GM19099 (cell line): Measurements from ENCODE around the gene KRTAP4-3.
"Not testable (repeated sequence)": the region's sequence is repeated elsewhere in the genome, so short reads cannot be mapped to it uniquely, and the experiment has no call there.

ENCODE experiments used
- POLR2A ChIP-seq: IDR thresholded peaks from 3 replicates; pipeline ENCODE4 v1.6.1; 2011; ENCODE audit warnings: low read depth; ENCODE audit not compliant: insufficient read length; ENCODE audit errors: extremely low read depth

KRTAP4-3 gene

DNA sequence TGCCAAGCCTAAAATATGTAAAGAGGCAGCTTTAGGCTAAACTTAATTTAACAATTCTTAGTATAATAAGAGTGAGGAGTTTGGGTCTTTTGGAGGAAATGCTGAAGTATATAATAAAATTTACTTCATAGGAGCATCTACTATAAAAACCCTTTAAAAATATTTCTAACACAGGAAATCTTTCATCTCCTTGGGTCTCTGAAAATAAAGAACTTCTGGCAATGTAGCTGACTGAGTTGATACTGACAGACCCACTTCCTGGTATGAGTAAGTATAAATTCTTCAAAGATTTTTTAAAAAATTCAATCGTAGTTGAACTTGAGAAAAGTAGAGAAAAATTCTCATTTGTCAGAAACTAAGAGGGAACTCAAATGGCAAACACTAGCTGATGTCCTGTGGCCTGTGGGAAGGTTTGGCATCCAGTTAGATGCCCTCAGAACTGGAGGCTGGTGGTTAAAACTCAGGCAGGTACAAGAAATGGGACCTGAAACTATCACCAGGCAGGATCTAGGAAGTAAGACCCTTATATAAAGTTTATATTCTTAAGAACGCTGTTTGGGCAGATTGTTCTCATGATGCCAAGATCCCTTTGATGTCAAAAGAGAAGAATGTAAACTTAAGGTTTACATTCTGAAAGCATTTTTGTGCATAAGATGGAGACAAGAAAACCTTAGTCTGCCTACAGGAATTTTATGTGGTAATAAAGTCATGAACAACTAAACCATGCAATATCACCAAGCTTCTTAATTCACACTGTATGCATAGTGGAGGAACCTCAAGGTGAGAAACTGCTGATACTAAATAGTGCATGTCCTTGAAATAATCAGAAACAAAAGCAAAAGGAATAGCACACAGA lies 33.9 kb downstream of the KRTAP4-3 start:
- TF ChIP-seq POLR2A: no peak

DNA sequence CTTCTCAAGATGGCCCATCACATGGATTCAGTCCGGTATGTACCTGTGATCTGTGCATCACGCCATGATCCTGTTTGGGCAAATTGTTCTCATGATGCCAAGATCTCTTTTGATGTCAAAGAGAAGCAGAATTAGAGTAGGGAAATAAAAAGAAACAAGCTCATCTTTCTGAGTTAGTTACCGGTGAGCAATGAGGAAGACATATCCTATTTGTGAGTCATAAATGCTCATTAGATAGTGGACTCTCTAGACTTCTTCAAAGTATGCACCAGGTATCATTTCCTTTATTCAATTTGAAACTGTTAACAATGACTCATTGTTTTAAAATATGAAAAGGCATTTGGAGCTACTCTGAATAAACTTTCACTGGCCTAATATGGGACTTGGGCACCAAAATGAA lies 36.0 kb downstream of the KRTAP4-3 start:
- TF ChIP-seq POLR2A: no peak

DNA sequence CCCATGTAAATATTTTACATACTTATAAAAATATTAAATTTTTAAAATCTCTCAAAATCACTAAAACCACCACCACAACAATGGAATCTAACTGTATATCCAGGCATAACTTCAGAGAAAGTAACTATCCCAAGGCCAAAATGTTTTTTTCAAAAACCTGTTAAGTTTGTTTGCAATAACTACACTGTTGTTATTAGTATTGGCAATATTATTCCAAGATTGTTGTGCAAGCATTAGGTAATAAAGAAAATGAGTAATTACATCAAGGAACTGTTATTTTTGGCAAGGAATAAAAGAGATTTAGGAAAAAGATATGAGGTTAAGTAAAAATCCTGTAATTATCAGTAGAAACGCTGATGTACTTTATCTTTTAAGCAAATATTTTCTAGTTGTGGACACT lies 40.6 kb downstream of the KRTAP4-3 start:
- no peak for TF ChIP-seq POLR2A

DNA sequence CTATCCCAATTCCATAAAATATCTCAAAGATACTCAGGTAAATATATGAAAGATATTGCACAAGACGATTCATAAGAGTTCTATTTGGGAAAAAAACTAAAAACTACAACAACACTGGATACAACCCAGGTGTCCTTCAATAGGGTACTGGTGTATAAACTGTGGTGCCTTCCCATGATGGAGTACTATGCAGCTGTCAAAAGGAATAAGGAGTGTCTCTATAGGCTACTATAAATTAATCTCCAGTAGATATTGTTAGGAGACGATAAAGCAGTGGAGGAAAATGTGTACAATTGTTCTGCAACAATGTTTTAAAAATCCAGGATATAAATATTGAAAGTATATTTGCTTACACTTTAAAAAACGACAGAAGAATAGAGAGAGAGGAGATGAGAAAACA lies 41.6 kb downstream of the KRTAP4-3 start:
- no peak for TF ChIP-seq POLR2A

DNA sequence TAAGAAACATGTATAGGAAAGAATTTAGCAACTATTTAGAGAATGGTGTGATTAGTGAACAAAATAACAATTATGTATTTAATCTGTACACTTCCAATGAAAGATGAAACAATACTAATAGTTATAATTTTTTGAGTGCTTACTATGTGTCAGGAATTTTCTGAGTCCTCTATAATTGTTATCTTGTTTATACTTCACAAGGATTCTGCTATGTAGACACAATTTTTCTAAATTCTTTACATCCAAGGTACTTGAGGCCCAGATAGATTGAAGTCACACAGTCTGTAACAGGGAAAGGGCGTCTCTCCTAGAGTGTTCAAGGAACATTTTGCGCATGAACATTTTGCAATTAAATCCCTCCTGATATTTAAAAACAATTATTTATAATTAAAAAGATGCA lies 43.0 kb downstream of the KRTAP4-3 start:
- TF ChIP-seq POLR2A: no peak

DNA sequence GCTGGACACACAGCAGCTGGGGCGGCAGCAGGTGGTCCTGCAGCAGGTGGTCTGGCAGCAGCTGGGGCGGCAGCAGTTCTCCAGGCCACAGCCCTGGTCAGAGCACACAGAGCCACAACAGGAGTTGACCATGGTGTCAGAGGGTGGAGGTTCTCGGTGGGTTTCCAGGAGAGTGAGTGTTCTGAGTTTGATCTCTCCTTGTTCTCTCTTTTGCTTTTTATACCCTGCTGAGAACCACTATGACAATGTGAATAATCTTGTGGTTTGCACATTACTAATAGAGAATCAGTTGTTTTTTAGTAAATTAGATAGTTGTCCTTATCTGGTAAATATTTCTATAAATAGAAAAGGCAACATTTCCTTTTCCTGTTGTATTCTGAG lies 44.0 kb downstream of the KRTAP4-3 start, which contains the start of gene KRTAP4-12:
Gene KRTAP4-12, minus strand, starts transcription at position 192 of the 381 bp plus-strand sequence. Its CDS starts 60 bp downstream, at position 132.
- TF ChIP-seq POLR2A: not testable (repeated sequence)

DNA sequence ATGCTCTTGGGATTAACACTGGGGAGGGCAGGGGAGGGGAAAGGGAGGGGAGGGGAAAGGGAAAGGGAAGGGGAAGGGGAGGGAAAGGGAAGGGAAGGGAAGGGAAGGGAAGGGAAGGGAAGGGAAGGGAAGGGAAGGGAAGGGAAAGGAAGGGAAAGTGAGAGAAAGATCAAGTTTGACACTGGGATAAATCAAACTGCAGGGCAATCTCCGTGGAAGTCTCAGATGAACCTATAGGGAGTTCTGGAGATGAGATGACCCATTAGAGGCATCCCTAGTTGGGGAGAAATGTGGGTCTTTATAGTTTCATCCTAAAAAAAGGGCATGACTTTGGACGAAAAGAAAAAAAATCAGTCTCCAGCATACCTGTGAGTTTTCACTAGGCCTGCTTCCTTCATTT lies 46.3 kb downstream of the KRTAP4-3 start:
- TF ChIP-seq POLR2A: no peak

DNA sequence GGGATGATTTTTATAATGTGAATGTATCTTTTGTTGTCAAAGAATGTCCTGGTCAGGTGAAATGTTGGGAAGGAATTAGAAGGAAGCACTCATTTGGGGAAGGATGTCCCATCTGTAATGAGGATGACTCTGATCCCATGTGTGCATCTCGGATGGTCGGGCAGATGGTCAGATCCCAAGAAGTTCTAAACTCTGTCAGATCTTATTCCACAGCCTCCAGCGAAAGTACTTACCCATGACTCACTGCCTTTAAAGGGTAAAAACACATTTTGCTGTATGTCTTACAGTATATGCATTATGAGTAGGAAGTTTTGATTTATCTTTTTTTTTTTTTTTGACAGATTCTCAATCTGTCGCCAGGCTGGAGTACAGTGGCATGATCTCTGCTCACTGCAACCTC lies 49.3 kb downstream of the KRTAP4-3 start:
- TF ChIP-seq POLR2A: no peak

DNA sequence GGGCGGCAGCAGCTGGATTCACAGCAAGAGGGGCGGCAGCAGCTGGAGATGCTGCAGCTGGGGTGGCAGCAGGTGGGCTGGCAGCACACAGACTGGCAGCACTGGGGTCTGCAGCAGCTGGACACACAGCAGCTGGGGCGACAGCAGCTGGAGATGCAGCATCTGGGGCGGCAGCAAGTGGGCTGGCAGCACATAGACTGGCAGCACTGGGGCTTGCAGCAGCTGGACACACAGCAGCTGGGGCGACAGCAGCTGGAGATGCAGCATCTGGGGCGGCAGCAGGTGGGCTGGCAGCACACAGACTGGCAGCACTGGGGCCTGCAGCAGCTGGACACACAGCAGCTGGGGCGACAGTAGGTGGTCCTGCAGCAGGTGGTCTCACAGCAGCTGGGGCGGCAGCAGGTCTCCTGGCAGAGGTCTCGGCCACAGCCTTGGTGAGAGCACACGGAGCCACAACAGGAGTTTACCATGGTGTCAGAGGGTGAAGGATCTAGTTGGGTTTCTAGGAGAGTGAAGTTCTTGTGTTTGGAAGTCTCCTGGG lies 50.1 kb downstream of the KRTAP4-3 start, which contains the start of gene KRTAP4-11:
Gene KRTAP4-11, minus strand, starts transcription at position 528 of the 541 bp plus-strand sequence. Its CDS starts 58 bp downstream, at position 470.
- TF ChIP-seq POLR2A: not testable (repeated sequence)
